Natural killer cell (primary cell): ENCODE measurements around the gene COPE. TPM values are rescaled to one million over a fixed set of nuclear protein-coding genes. Genes with fewer than 3 reads are reported as not detected.
"Not testable (repeated sequence)": the region's sequence is repeated elsewhere in the genome, so short reads cannot be mapped to it uniquely, and the experiment has no call there.

Experiments used
- ATAC-seq, 3 donors: fragments of 150-1000 bp in 2 of 3; fragments of 200-7000 bp in 1 of 3; cut with Tn5 transposase; 1 replicate in 1 of 3; 2 replicates in 2 of 3; pipeline ENCODE4 v1.10.0; 2021; ENCODE audit warnings: mild to moderate bottlenecking in 2 of 3, moderate library complexity in 2 of 3
- DNase-seq, 2 donors: peaks; one replicate each; pipeline versions ENCODE4 v3.0.0 to v3.0.0-alpha.2; 2013 to 2021; ENCODE audit warnings: mixed read lengths in 1 of 2
- H3K27ac ChIP-seq: one replicate; pipeline ENCODE4 v1.5.1; 2013; ENCODE audit warnings: mild to moderate bottlenecking, low read length
- H3K27me3 ChIP-seq: one replicate; pipeline ENCODE4 v1.6.1; 2013; ENCODE audit warnings: low read length; ENCODE audit not compliant: control insufficient read depth, insufficient read depth
- H3K36me3 ChIP-seq: one replicate; pipeline ENCODE4 v1.6.1; 2013; ENCODE audit warnings: low read length; ENCODE audit not compliant: control insufficient read depth, insufficient read depth
- H3K4me1 ChIP-seq: one replicate; pipeline ENCODE4 v1.6.1; 2013; ENCODE audit warnings: low read length; ENCODE audit not compliant: control insufficient read depth, insufficient read depth
- H3K4me3 ChIP-seq: one replicate; pipeline ENCODE4 v1.5.1; 2013; ENCODE audit warnings: low read length
- H3K9me3 ChIP-seq: one replicate; pipeline ENCODE4 v1.6.1; 2013; ENCODE audit warnings: low read length; ENCODE audit not compliant: control insufficient read depth, insufficient read depth
- H3K27ac Mint-ChIP-seq, 2 donors: one replicate each; pipeline ENCODE4 v1.8.0; 2022; ENCODE audit warnings: mild to moderate bottlenecking in 2 of 2, mixed read lengths in 2 of 2, moderate library complexity in 1 of 2
- H3K27me3 Mint-ChIP-seq, 2 donors: one replicate each; pipeline ENCODE4 v1.8.0; 2022; ENCODE audit warnings: low read depth in 2 of 2, mixed read lengths in 2 of 2
- H3K36me3 Mint-ChIP-seq: one replicate; pipeline ENCODE4 v1.8.0; 2022; ENCODE audit warnings: mixed read lengths
- H3K4me1 Mint-ChIP-seq, 2 donors: one replicate each; pipeline ENCODE4 v1.8.0; 2022; ENCODE audit warnings: mixed read lengths in 2 of 2
- H3K4me3 Mint-ChIP-seq: one replicate; pipeline ENCODE4 v1.8.0; 2022; ENCODE audit warnings: mild to moderate bottlenecking, moderate library complexity, mixed read lengths
- H3K9me3 Mint-ChIP-seq, 2 donors: one replicate each; pipeline ENCODE4 v1.8.0; 2022; ENCODE audit warnings: mixed read lengths in 2 of 2
- CTCF ChIP-seq: fragments of 200-600 bp; IDR thresholded peaks from one replicate; pipeline ENCODE4 v1.8.0; 2022; ENCODE audit warnings: antibody characterized with exemption
- WGBS: methylation state at CpG from one replicate; pipeline ENCODE4 v1.1.7; 2013; ENCODE audit warnings: missing lambda C conversion rate; ENCODE audit not compliant: insufficient coverage; 5-methylcytosine and 5-hydroxymethylcytosine counted together
- intact Hi-C: fragments of 100-400 bp; cut with micrococcal nuclease; formaldehyde crosslinking; loops from one replicate; pipeline ENCODE4 v1.14.2; 2022
- total RNA-seq, 4 donors: library from RNA; stranded (reverse); fragments of 120-200 nt in 1 of 4; gene quantifications; one replicate each; pipeline versions ENCODE4 v1.2.3 to v1.2.4, GENCODE V29; 2013 to 2022

Gene COPE
- total RNA-seq, 3 donors from 2014 or later (not counting 1 experiment from before 2014, with no cell fraction given), result 204 to 228 (median 218) TPM

- 94% methylated on average over 2 of the region's 2 CpGs for WGBS
- H3K36me3 Mint-ChIP-seq, result no peaks in the 10 kb centered on the region
- no peak overlapping the region for H3K4me3 Mint-ChIP-seq
- no peaks in the 10 kb centered on the region for H3K27me3 ChIP-seq
- TF ChIP-seq CTCF, result no peak
- DNase-seq (no peak), ATAC-seq (no peak)
- H3K27ac Mint-ChIP-seq, result no peak overlapping the region
- peaks cover 5 to 12% of the 10 kb centered on the region in 2 donors for H3K27me3 Mint-ChIP-seq
- H3K9me3 ChIP-seq, result no peaks in the 10 kb centered on the region
- no peaks in the 10 kb centered on the region for H3K36me3 ChIP-seq
- H3K9me3 Mint-ChIP-seq, result peaks cover 3 to 5% of the 10 kb centered on the region in 2 donors
- H3K4me1 ChIP-seq, result peaks cover under 1% of the 10 kb centered on the region
- no peaks in the 10 kb centered on the region for H3K4me1 Mint-ChIP-seq
- H3K27ac ChIP-seq, result no peak overlapping the region
- intact Hi-C loops, result no loop called here
- H3K4me3 ChIP-seq, result no peak overlapping the region
Measured at GRCh38 chr19:18955042-18955441, 35.9 kb upstream of the COPE start.

GRCh38 chr19:18954094-18954493 is 34.9 kb upstream of the COPE start:
- ATAC-seq (no peak), DNase-seq (no peak)
- Histone ChIP-seq H3K36me3 (no peaks in the 10 kb centered on the region), H3K27ac (no peak overlapping the region), H3K9me3 (no peaks in the 10 kb centered on the region), H3K4me3 (no peak overlapping the region), H3K4me1 (peaks cover 10% of the 10 kb centered on the region), H3K27me3 (no peaks in the 10 kb centered on the region)
- Mint-ChIP-seq H3K4me1 (peaks cover 0 to 6% of the 10 kb centered on the region in 2 donors), H3K4me3 (no peak overlapping the region), H3K27ac (no peak overlapping the region), H3K9me3 (peaks cover 3 to 5% of the 10 kb centered on the region in 2 donors), H3K36me3 (no peaks in the 10 kb centered on the region), H3K27me3 (peaks cover 5 to 12% of the 10 kb centered on the region in 2 donors)
- intact Hi-C loops, result no loop called here
- TF ChIP-seq CTCF, result no peak
- whole genome bisulfite sequencing, result 90% methylated on average over 3 of the region's 3 CpGs

GRCh38 chr19:18952364-18953003 is 33.3 kb upstream of the COPE start:
- H3K27me3 Mint-ChIP-seq, result peaks cover 5 to 19% of the 10 kb centered on the region in 2 donors
- H3K36me3 Mint-ChIP-seq, H3K4me3 Mint-ChIP-seq, intact Hi-C loops, H3K27ac Mint-ChIP-seq, H3K9me3 Mint-ChIP-seq, H3K4me1 Mint-ChIP-seq, H3K27ac ChIP-seq, H3K36me3 ChIP-seq, H3K9me3 ChIP-seq, H3K4me3 ChIP-seq, ATAC-seq, H3K27me3 ChIP-seq, DNase-seq: not testable (repeated sequence)
- 74% methylated on average over 17 of the region's 17 CpGs for WGBS
- H3K4me1 ChIP-seq, result peaks cover 22% of the 10 kb centered on the region

GRCh38 chr19:18951721-18952281 is 32.6 kb upstream of the COPE start:
- Histone ChIP-seq H3K27ac (no peak overlapping the region), H3K36me3 (no peaks in the 10 kb centered on the region), H3K4me3 (no peak overlapping the region), H3K4me1 (peaks cover 22% of the 10 kb centered on the region), H3K9me3 (no peaks in the 10 kb centered on the region), H3K27me3 (peaks cover 2% of the 10 kb centered on the region)
- H3K4me1 Mint-ChIP-seq, result peaks cover 0 to 9% of the 10 kb centered on the region in 2 donors
- intact Hi-C loops, result no loop called here
- no peak overlapping the region for H3K4me3 Mint-ChIP-seq
- DNase-seq (no peak), ATAC-seq (no peak)
- no peak for TF ChIP-seq CTCF
- H3K9me3 Mint-ChIP-seq, result peaks cover 3 to 5% of the 10 kb centered on the region in 2 donors
- no peak overlapping the region for H3K27ac Mint-ChIP-seq
- whole genome bisulfite sequencing, result 90% methylated on average over 6 of the region's 7 CpGs
- H3K27me3 Mint-ChIP-seq, result peaks cover 5 to 19% of the 10 kb centered on the region in 2 donors
- H3K36me3 Mint-ChIP-seq, result no peaks in the 10 kb centered on the region
